Esophagus squamous epithelium (tissue), 5 donors: ENCODE results near the gene GSPT1. TPM values are rescaled to one million over a fixed set of nuclear protein-coding genes. Genes with fewer than 3 reads are reported as not detected.

ENCODE experiments used
- DNase-seq: peaks from one replicate; lab custom pipeline; 2025; lab: John Stamatoyannopoulos, UW
- H3K27ac ChIP-seq, 4 donors: fragments of 200-600 bp; sonication (generic); one replicate each; pipeline ENCODE4 v1.5.1; 2016 to 2019; ENCODE audit warnings: mild to moderate bottlenecking in 1 of 4
- H3K27me3 ChIP-seq, 4 donors: fragments of 200-600 bp; sonication (generic); 1 replicate in 3 of 4; 2 replicates in 1 of 4; pipeline versions ENCODE4 v1.5.1 to v1.6.0; 2017 to 2021; ENCODE audit warnings: antibody characterized with exemption in 1 of 4
- H3K36me3 ChIP-seq, 3 donors: fragments of 200-600 bp; sonication (generic); one replicate each; pipeline ENCODE4 v1.5.1; 2016 to 2019
- H3K4me1 ChIP-seq, 3 donors: fragments of 200-600 bp; sonication (generic); one replicate each; pipeline ENCODE4 v1.5.1; 2017 to 2019
- H3K4me3 ChIP-seq, 4 donors: fragments of 200-600 bp; sonication (generic); 1 replicate in 3 of 4; 2 replicates in 1 of 4; pipeline ENCODE4 v1.5.1; 2016 to 2019; ENCODE audit warnings: mild to moderate bottlenecking in 2 of 4, moderate library complexity in 1 of 4
- H3K9me3 ChIP-seq, 3 donors: fragments of 200-600 bp; sonication (generic); one replicate each; pipeline ENCODE4 v1.5.1; 2016 to 2019
- POLR2A ChIP-seq, 4 donors: fragments of 450-650 bp; IDR thresholded peaks; one replicate each; pipeline ENCODE4 v1.6.1; 2017; ENCODE audit warnings: antibody characterized with exemption in 4 of 4, mild to moderate bottlenecking in 4 of 4, moderate library complexity in 3 of 4
- WGBS, 2 donors: methylation state at CpG; one replicate each; pipeline ENCODE4 v1.1.5; 2018; 5-methylcytosine and 5-hydroxymethylcytosine counted together
- intact Hi-C: fragments of 100-400 bp; cut with DNase I; formaldehyde crosslinking; loops from one replicate; pipeline ENCODE4 v1.15.0; 2022
- total RNA-seq, 4 donors: library from RNA; depleted of rRNA; stranded (reverse); fragments of >200 nt; gene quantifications; one replicate each; pipeline ENCODE4 v1.1.0, GENCODE V29; 2016
- TF ChIP-seq, protein P1 (sequence below), 6 experiments: fragments of 450-650 bp in 4 of 6; fragments of 200-600 bp in 2 of 6; sonication (generic) in 2 of 6; IDR thresholded peaks; one replicate each; pipeline ENCODE4 v1.5.1; 2016 to 2019; ENCODE audit warnings: antibody characterized with exemption in 6 of 6, mild to moderate bottlenecking in 4 of 6, moderate library complexity in 4 of 6
- donor health status: DM: yes; HTN: yes; CAD: no.

GSPT1 gene
- total RNA-seq, 4 donors from 2014 or later = 55.5 to 99.0 (median 78.2) TPM

DNA sequence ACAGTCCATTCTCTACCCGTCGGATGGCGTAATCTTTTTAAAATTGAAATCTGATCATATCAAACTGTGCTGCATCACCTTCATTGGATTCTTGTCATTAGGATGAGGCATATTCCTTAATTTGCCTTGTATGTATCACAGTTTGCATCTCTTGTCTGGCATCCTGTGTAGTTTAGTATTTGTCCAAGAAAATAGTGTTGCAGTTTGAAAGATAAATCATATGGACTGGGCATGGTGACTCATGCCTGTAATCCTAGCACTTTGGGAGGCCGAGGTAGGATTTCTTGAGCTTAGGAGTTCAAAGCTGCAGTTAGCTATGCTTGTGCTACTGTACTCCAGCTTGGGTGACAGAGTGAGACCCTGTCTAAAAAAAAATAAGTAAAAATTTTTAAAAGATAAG is 58.6 kb downstream of the GSPT1 start:
- intact Hi-C loops = no loop called here
- no peak for DNase-seq
- 52 to 79% methylated on average over 4 of the region's 4 CpGs for WGBS, 2 donors

DNA sequence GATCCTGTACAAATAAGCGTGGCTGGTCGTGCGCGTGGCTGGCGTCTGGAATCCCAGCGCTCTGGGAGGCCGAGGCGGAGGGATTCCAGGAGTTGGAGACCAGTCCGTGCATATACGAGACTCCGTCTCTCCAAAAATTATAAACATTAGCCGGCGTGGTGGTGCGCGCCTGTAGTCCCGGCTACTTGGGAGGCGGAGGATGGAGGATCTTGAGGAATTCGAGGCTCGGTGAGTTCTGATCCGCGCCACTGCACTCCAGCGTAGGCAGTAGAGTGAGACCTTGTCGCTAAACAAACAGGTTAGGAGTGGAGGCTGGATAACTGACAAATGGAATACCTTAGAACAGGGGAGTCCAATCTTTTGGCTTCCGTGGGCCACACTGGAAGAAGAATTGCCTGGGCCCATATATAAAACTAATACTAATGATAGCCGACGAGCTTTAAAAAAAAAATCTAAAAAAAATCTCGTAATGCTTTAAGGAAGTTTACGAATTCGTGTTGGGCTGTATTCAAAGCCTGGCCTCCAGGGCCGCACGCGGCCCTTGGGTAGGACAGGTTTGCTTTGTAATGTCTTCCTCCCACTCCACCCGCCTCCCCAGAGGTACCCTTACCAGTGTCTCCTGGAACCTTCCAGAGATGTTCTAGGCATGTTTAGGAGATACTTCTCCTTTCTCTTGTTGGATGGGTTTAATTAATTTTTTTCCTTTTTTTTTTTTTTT is 63.5 kb downstream of the GSPT1 start:
- H3K27me3 ChIP-seq = no peaks in the 10 kb centered on the region
- H3K9me3 ChIP-seq = no peaks in the 10 kb centered on the region
- intact Hi-C loops = no loop called here
- H3K4me1 ChIP-seq = peaks cover 24 to 71% (median 24%) of the 10 kb centered on the region in 3 donors
- peak overlapping the region; percentile 84 to 93 (median 89) for H3K4me3 ChIP-seq
- peaks cover 6 to 27% (median 9%) of the 10 kb centered on the region in 3 donors for H3K36me3 ChIP-seq
- WGBS, 2 donors = 58 to 63% methylated on average over 21 to 26 of the region's 33 CpGs
- peak overlapping the region; percentile 87 to 93 (median 90) for H3K27ac ChIP-seq
- TF ChIP-seq POLR2A (IDR thresholded peaks at IDR 0.05) = no peak
- TF ChIP-seq, protein P1, sequence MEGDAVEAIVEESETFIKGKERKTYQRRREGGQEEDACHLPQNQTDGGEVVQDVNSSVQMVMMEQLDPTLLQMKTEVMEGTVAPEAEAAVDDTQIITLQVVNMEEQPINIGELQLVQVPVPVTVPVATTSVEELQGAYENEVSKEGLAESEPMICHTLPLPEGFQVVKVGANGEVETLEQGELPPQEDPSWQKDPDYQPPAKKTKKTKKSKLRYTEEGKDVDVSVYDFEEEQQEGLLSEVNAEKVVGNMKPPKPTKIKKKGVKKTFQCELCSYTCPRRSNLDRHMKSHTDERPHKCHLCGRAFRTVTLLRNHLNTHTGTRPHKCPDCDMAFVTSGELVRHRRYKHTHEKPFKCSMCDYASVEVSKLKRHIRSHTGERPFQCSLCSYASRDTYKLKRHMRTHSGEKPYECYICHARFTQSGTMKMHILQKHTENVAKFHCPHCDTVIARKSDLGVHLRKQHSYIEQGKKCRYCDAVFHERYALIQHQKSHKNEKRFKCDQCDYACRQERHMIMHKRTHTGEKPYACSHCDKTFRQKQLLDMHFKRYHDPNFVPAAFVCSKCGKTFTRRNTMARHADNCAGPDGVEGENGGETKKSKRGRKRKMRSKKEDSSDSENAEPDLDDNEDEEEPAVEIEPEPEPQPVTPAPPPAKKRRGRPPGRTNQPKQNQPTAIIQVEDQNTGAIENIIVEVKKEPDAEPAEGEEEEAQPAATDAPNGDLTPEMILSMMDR (IDR thresholded peaks at IDR 0.05) = no peak
- DNase-seq = no peak

More for the DNA sequence above, 58.6 kb downstream of the GSPT1 start:
- no peak overlapping the region for H3K4me3 ChIP-seq
- H3K9me3 ChIP-seq = no peaks in the 10 kb centered on the region
- no peaks in the 10 kb centered on the region for H3K27me3 ChIP-seq
- TF ChIP-seq, protein P1 (IDR thresholded peaks at IDR 0.05) = no peak
- H3K4me1 ChIP-seq = peaks cover 10 to 36% (median 13%) of the 10 kb centered on the region in 3 donors
- no peak overlapping the region for H3K27ac ChIP-seq
- no peaks in the 10 kb centered on the region for H3K36me3 ChIP-seq

DNA sequence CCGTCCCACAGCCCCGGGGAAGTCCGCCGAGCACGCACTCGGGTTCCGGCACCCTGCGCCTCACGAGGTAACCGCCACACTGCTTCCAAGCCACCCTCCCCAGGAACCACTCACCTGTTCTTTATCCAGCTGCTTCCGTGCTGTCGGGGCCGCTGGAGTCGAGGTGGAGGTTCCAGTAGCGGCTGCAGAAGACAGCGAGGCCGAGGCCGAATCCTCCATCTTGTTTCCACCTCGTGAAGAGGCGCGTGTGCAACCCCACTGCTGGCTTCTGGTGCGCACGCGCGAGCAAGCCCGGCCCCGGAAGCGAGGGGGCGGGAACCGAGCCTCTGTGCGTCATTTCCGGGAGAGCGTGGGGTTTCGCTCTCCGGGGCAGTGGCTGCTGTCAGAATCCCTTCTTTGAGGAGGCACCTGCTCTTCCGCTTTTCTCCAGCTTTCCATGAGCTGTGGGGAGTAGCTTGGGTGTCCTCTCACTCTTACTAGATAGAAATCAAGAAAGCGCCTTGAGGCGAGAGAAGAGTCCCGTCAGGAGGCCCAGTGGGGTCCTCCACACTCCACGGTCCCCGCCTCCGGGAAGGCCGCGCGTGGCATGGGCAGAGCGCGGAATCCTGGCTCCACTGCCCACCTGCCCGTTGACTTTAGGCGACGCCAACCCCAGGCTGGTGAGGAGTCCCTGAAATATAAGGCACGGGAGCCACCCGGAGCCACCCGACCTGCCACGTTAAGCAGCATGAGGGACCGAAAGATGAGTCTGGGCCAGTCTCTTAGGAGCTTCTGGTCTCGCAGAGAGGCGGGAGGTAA is 64.3 kb downstream of the GSPT1 start, which contains the start of gene RSL1D1:
Gene RSL1D1 (minus strand): TSS at position 249 of the 798 bp plus-strand sequence. CDS start 30 bp downstream, at position 219.
- intact Hi-C loops = no loop called here
- peak within 1 kb of the TSS; percentile 84 to 93 (median 89) for H3K4me3 ChIP-seq
- H3K36me3 ChIP-seq = peaks cover 9 to 34% (median 14%) of the 10 kb centered on the region in 3 donors
- WGBS, 2 donors = 0% methylated on average over 9 to 17 of the region's 57 CpGs
- H3K27me3 ChIP-seq = no peaks in the 10 kb centered on the region
- peak; percentile 34 for DNase-seq
- TF ChIP-seq, protein P1 (IDR thresholded peaks at IDR 0.05) = peak in 1 of 6 experiments; percentile 7
- peak in 3 of 4 donors; percentile 70 to 92 (median 71) for TF ChIP-seq POLR2A (IDR thresholded peaks at IDR 0.05)
- peaks cover 24 to 69% (median 24%) of the 10 kb centered on the region in 3 donors for H3K4me1 ChIP-seq
- no peaks in the 10 kb centered on the region for H3K9me3 ChIP-seq
- H3K27ac ChIP-seq = peak within 1 kb of the TSS; percentile 87 to 93 (median 90)

DNA sequence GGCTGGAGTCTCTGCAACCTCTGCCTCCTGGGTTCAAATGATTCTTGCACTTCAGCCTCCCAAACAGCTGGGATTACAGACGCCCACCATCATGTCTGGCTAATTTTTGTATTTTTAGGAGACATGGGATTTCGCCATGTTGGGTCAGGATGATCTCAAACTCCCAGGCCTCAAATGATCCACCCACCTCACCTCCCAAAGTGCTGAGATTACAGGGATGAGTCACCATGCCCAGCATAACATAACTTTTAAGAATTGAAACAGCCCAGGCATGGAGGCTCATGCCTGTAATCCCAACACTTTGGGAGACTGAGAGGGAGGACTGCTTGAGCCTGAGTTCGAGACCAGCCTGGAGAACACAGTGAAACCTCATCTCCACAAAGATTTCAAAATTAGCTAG is 66.9 kb downstream of the GSPT1 start:
- no peaks in the 10 kb centered on the region for H3K9me3 ChIP-seq
- H3K36me3 ChIP-seq = peaks cover 26 to 61% (median 31%) of the 10 kb centered on the region in 3 donors
- no peak overlapping the region for H3K27ac ChIP-seq
- peaks cover 21 to 48% (median 24%) of the 10 kb centered on the region in 3 donors for H3K4me1 ChIP-seq
- TF ChIP-seq, protein P1 (IDR thresholded peaks at IDR 0.05) = no peak
- TF ChIP-seq POLR2A (IDR thresholded peaks at IDR 0.05) = no peak
- H3K27me3 ChIP-seq = no peaks in the 10 kb centered on the region
- H3K4me3 ChIP-seq = no peak overlapping the region
- intact Hi-C loops = no loop called here
- 87 to 89% methylated on average over 3 of the region's 3 CpGs for WGBS, 2 donors
- DNase-seq = no peak
